Measurements from ENCODE around the gene DDIT4. TPM values are rescaled to one million over a fixed set of nuclear protein-coding genes. Genes with fewer than 3 reads are reported as not detected.

Gene DDIT4
- total RNA-seq, 1 donor from 2014 or later = 280 TPM

GRCh38 chr10:72270607-72271281 lies 3.0 kb upstream of the DDIT4 start:
- H3K36me3 ChIP-seq (ENCODE audit: control insufficient read depth, insufficient read depth, low read length) = peaks cover 6% of the 10 kb centered on the region
- no peak overlapping the region for H3K4me3 ChIP-seq (ENCODE audit: low read depth, low read length)
- TF ChIP-seq, protein P1, sequence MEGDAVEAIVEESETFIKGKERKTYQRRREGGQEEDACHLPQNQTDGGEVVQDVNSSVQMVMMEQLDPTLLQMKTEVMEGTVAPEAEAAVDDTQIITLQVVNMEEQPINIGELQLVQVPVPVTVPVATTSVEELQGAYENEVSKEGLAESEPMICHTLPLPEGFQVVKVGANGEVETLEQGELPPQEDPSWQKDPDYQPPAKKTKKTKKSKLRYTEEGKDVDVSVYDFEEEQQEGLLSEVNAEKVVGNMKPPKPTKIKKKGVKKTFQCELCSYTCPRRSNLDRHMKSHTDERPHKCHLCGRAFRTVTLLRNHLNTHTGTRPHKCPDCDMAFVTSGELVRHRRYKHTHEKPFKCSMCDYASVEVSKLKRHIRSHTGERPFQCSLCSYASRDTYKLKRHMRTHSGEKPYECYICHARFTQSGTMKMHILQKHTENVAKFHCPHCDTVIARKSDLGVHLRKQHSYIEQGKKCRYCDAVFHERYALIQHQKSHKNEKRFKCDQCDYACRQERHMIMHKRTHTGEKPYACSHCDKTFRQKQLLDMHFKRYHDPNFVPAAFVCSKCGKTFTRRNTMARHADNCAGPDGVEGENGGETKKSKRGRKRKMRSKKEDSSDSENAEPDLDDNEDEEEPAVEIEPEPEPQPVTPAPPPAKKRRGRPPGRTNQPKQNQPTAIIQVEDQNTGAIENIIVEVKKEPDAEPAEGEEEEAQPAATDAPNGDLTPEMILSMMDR (IDR thresholded peaks at IDR 0.05; ENCODE audit: insufficient read depth, low read length, poor library complexity, severe bottlenecking) = no peak
- H3K27me3 ChIP-seq (ENCODE audit: control insufficient read depth, insufficient read depth, low read length) = no peaks in the 10 kb centered on the region
- DNase-seq (ENCODE audit: low read depth) = no peak

GRCh38 chr10:72272689-72273409 lies 875 bp upstream of the DDIT4 start:
- no peaks in the 10 kb centered on the region for H3K27me3 ChIP-seq (ENCODE audit: control insufficient read depth, insufficient read depth, low read length)
- TF ChIP-seq, protein P1 (IDR thresholded peaks at IDR 0.05; ENCODE audit: insufficient read depth, low read length, poor library complexity, severe bottlenecking) = no peak
- peak overlapping the region; percentile 47 for H3K4me3 ChIP-seq (ENCODE audit: low read depth, low read length)
- H3K36me3 ChIP-seq (ENCODE audit: control insufficient read depth, insufficient read depth, low read length) = peaks cover 6% of the 10 kb centered on the region
- DNase-seq (ENCODE audit: low read depth) = peak; percentile 79

- Histone ChIP-seq H3K4me3 (ENCODE audit: low read depth, low read length) (peak overlapping the region; percentile 86), H3K27me3 (ENCODE audit: control insufficient read depth, insufficient read depth, low read length) (no peaks in the 10 kb centered on the region), H3K36me3 (ENCODE audit: control insufficient read depth, insufficient read depth, low read length) (peaks cover 6% of the 10 kb centered on the region)
- DNase-seq (ENCODE audit: low read depth) = no peak
- TF ChIP-seq, protein P1 (IDR thresholded peaks at IDR 0.05; ENCODE audit: insufficient read depth, low read length, poor library complexity, severe bottlenecking) = no peak
These were observed 547 bp downstream of the DDIT4 start for GRCh38 chr10:72274213-72274729.

DNA sequence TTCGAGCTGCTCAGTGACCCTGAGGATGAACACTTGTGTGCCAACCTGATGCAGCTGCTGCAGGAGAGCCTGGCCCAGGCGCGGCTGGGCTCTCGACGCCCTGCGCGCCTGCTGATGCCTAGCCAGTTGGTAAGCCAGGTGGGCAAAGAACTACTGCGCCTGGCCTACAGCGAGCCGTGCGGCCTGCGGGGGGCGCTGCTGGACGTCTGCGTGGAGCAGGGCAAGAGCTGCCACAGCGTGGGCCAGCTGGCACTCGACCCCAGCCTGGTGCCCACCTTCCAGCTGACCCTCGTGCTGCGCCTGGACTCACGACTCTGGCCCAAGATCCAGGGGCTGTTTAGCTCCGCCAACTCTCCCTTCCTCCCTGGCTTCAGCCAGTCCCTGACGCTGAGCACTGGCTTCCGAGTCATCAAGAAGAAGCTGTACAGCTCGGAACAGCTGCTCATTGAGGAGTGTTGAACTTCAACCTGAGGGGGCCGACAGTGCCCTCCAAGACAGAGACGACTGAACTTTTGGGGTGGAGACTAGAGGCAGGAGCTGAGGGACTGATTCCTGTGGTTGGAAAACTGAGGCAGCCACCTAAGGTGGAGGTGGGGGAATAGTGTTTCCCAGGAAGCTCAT lies 1.1 kb downstream of the DDIT4 start:
- DNase-seq (ENCODE audit: low read depth) = no peak
- Histone ChIP-seq H3K4me3 (ENCODE audit: low read depth, low read length) (peak overlapping the region; percentile 86), H3K36me3 (ENCODE audit: control insufficient read depth, insufficient read depth, low read length) (peaks cover 6% of the 10 kb centered on the region), H3K27me3 (ENCODE audit: control insufficient read depth, insufficient read depth, low read length) (no peaks in the 10 kb centered on the region)
- TF ChIP-seq, protein P1 (IDR thresholded peaks at IDR 0.05; ENCODE audit: insufficient read depth, low read length, poor library complexity, severe bottlenecking) = peak; percentile 83

DNA sequence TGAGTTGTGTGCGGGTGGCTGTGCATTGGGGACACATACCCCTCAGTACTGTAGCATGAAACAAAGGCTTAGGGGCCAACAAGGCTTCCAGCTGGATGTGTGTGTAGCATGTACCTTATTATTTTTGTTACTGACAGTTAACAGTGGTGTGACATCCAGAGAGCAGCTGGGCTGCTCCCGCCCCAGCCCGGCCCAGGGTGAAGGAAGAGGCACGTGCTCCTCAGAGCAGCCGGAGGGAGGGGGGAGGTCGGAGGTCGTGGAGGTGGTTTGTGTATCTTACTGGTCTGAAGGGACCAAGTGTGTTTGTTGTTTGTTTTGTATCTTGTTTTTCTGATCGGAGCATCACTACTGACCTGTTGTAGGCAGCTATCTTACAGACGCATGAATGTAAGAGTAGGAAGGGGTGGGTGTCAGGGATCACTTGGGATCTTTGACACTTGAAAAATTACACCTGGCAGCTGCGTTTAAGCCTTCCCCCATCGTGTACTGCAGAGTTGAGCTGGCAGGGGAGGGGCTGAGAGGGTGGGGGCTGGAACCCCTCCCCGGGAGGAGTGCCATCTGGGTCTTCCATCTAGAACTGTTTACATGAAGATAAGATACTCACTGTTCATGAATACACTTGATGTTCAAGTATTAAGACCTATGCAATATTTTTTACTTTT lies 1.8 kb downstream of the DDIT4 start:
- peak overlapping the region; percentile 86 for H3K4me3 ChIP-seq (ENCODE audit: low read depth, low read length)
- no peak for DNase-seq (ENCODE audit: low read depth)
- peaks cover 6% of the 10 kb centered on the region for H3K36me3 ChIP-seq (ENCODE audit: control insufficient read depth, insufficient read depth, low read length)
- no peaks in the 10 kb centered on the region for H3K27me3 ChIP-seq (ENCODE audit: control insufficient read depth, insufficient read depth, low read length)
- TF ChIP-seq, protein P1 (IDR thresholded peaks at IDR 0.05; ENCODE audit: insufficient read depth, low read length, poor library complexity, severe bottlenecking) = no peak
